NCI-H82 treated with DMSO at 0.1 percent for 48 hours (cell line): ENCODE measurements around the gene SSX5.
"Not testable (repeated sequence)": the region's sequence is repeated elsewhere in the genome, so short reads cannot be mapped to it uniquely, and the experiment has no call there.

ENCODE experiments used
- DNase-seq: peaks from one replicate; lab custom pipeline; 2025; ENCODE audit not compliant: unreplicated experiment; lab: John Stamatoyannopoulos, UW

Gene SSX5

GRCh38 chrX:48196745-48197201, at the start of gene SSX5:
Gene SSX5, minus strand, starts transcription at chrX:48196795. Its CDS starts 1,437 bp downstream, at chrX:48195358.
- DNase-seq: no peak

GRCh38 chrX:48224196-48224595, 27.6 kb upstream of the SSX5 start:
- DNase-seq: not testable (repeated sequence)

GRCh38 chrX:48214341-48214740, 17.7 kb upstream of the SSX5 start:
- not testable (repeated sequence) for DNase-seq

- not testable (repeated sequence) for DNase-seq
Measured at GRCh38 chrX:48190024-48190423, 6.6 kb downstream of the SSX5 start.

GRCh38 chrX:48181882-48182281, 14.7 kb downstream of the SSX5 start:
- peak; percentile 7 for DNase-seq

GRCh38 chrX:48180811-48181210, 15.8 kb downstream of the SSX5 start:
- no peak for DNase-seq

GRCh38 chrX:48179691-48180090, 16.9 kb downstream of the SSX5 start:
- DNase-seq: no peak

GRCh38 chrX:48166322-48166721, 30.3 kb downstream of the SSX5 start:
- not testable (repeated sequence) for DNase-seq

- DNase-seq: no peak
Measured at GRCh38 chrX:48165241-48165640, 31.4 kb downstream of the SSX5 start.

- DNase-seq: no peak
Measured at GRCh38 chrX:48156014-48156413, 40.6 kb downstream of the SSX5 start.

- DNase-seq: no peak
Measured at GRCh38 chrX:48154796-48155195, 41.8 kb downstream of the SSX5 start.

- no peak for DNase-seq
Measured at GRCh38 chrX:48153769-48154168, 42.8 kb downstream of the SSX5 start.

- not testable (repeated sequence) for DNase-seq
Measured at GRCh38 chrX:48142697-48143096, 53.9 kb downstream of the SSX5 start.

GRCh38 chrX:48141810-48142508, 54.6 kb downstream of the SSX5 start:
- not testable (repeated sequence) for DNase-seq

GRCh38 chrX:48139076-48139475, 57.5 kb downstream of the SSX5 start:
- not testable (repeated sequence) for DNase-seq
